HG02642 (cell line): ENCODE measurements around the gene SCT.

ENCODE experiments used
- ATAC-seq: cut with Tn5 transposase; IDR thresholded peaks from one replicate; pipeline ENCODE4 v1.9.1; 2021; ENCODE audit warnings: mild to moderate bottlenecking; ENCODE audit not compliant: unreplicated experiment, poor library complexity

Gene SCT

GRCh38 chr11:612201-612960 is 14.6 kb downstream of the SCT start:
- no peak for ATAC-seq

GRCh38 chr11:611001-611996 is 15.7 kb downstream of the SCT start:
- ATAC-seq = no peak

GRCh38 chr11:610146-610801 is 16.7 kb downstream of the SCT start:
- ATAC-seq = no peak

- ATAC-seq = no peak
These were observed 17.6 kb downstream of the SCT start for GRCh38 chr11:609341-609811.

GRCh38 chr11:608791-609251 is 18.2 kb downstream of the SCT start:
- ATAC-seq = no peak

GRCh38 chr11:607971-608659 is 18.9 kb downstream of the SCT start:
- ATAC-seq = no peak

GRCh38 chr11:607020-607780 is 19.8 kb downstream of the SCT start:
- ATAC-seq = no peak

- no peak for ATAC-seq
These were observed 20.7 kb downstream of the SCT start for GRCh38 chr11:606245-606644.

- no peak for ATAC-seq
These were observed 21.5 kb downstream of the SCT start for GRCh38 chr11:605286-606129.

- ATAC-seq = no peak
These were observed 23.8 kb downstream of the SCT start for GRCh38 chr11:603154-603553.

- ATAC-seq = no peak
These were observed 25.3 kb downstream of the SCT start for GRCh38 chr11:601573-602245.

GRCh38 chr11:598005-598680 is 28.8 kb downstream of the SCT start:
- ATAC-seq = no peak

GRCh38 chr11:597166-597725 is 29.7 kb downstream of the SCT start:
- ATAC-seq = no peak

- ATAC-seq = no peak
These were observed 30.6 kb downstream of the SCT start for GRCh38 chr11:596374-596773.

- ATAC-seq = no peak
These were observed 31.6 kb downstream of the SCT start for GRCh38 chr11:595400-595799.

- ATAC-seq = no peak
These were observed 33.6 kb downstream of the SCT start for GRCh38 chr11:593347-593746.

GRCh38 chr11:592918-593317 is 34.1 kb downstream of the SCT start:
- no peak for ATAC-seq
